Muscle layer of colon (tissue), 2 donors: ENCODE measurements around the gene DDX54.
"Not testable (repeated sequence)": the region's sequence is repeated elsewhere in the genome, so short reads cannot be mapped to it uniquely, and the experiment has no call there.

Experiments used
- H3K27ac ChIP-seq: one replicate; pipeline ENCODE4 v1.7.0; 2013; ENCODE audit warnings: low read depth, mild to moderate bottlenecking, low read length, moderate library complexity
- H3K27me3 ChIP-seq, 2 donors: one replicate each; pipeline ENCODE4 v1.7.0; 2013; ENCODE audit warnings: low read length in 2 of 2, mild to moderate bottlenecking in 2 of 2; ENCODE audit not compliant: insufficient read depth in 2 of 2, control insufficient read depth in 1 of 2
- H3K36me3 ChIP-seq: one replicate; pipeline ENCODE4 v1.7.0; 2013; ENCODE audit warnings: mild to moderate bottlenecking, low read length; ENCODE audit not compliant: insufficient read depth
- H3K4me1 ChIP-seq: one replicate; pipeline ENCODE4 v1.7.0; 2013; ENCODE audit warnings: mild to moderate bottlenecking, low read length; ENCODE audit not compliant: insufficient read depth
- H3K4me3 ChIP-seq, 2 donors: one replicate each; pipeline ENCODE4 v1.7.0; 2013; ENCODE audit warnings: low read length in 2 of 2, low read depth in 1 of 2, mild to moderate bottlenecking in 1 of 2, moderate library complexity in 1 of 2
- H3K9ac ChIP-seq: one replicate; pipeline ENCODE4 v1.7.0; 2013; ENCODE audit warnings: low read length
- H3K9me3 ChIP-seq: one replicate; pipeline ENCODE4 v1.7.0; 2013; ENCODE audit warnings: mild to moderate bottlenecking, low read length
- donor health status: abdominal sarcoma.
- donor health status: Adenocarcinoma of cecum.

Gene DDX54

DNA sequence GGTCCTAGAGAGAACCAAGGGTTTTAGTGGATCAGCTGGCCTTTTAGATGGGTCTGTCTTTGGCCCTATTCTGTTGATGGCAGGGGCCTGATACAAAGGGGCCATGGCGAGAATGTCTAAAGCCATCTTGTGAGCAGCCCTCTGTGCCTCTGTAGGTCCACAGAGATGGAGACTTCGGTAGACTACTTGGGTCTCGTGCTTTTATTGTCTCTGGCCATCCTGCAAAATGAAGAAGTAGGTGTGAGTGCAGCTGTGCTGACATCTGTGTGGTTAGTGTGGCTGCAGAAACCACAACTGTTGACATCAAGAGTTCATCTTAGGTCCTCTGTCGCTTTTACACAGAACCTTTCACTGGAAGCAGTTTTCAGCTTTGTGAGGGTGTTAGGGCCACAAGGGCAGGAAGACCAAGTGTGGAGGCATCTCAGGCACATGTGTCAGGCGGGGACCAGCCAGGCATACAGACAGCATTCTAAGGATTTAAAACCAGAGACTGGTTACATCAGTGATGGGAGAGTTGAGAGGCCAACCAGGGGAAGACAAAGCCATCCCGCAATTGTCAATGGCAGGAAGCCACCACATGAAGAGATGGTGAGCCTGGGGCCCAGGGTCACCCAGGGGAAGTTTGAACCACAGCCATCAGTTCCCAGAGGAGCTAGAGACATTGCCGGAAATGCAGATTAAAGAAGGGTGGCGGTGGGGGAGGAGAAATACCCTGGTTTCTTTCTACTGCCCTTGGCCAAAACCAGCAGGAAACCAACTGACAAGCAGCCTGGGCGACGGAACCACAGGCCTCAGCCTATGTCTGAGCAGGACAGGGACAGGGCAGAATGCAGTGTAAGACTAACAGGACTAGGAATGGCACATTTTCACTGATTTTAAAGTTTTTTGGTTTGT is 23.0 kb upstream of the DDX54 start:
- Histone ChIP-seq H3K27me3 (no peaks in the 10 kb centered on the region), H3K9ac (no peak overlapping the region), H3K36me3 (no peaks in the 10 kb centered on the region), H3K4me3 (no peak overlapping the region), H3K9me3 (no peaks in the 10 kb centered on the region), H3K4me1 (no peaks in the 10 kb centered on the region), H3K27ac (no peak overlapping the region)

GRCh38 chr12:113207613-113208040 is 22.3 kb upstream of the DDX54 start:
- no peak overlapping the region for H3K27ac ChIP-seq
- no peaks in the 10 kb centered on the region for H3K9me3 ChIP-seq
- H3K27me3 ChIP-seq, result no peaks in the 10 kb centered on the region
- no peak overlapping the region for H3K4me3 ChIP-seq
- no peak overlapping the region for H3K9ac ChIP-seq
- H3K4me1 ChIP-seq, result no peaks in the 10 kb centered on the region
- no peaks in the 10 kb centered on the region for H3K36me3 ChIP-seq

DNA sequence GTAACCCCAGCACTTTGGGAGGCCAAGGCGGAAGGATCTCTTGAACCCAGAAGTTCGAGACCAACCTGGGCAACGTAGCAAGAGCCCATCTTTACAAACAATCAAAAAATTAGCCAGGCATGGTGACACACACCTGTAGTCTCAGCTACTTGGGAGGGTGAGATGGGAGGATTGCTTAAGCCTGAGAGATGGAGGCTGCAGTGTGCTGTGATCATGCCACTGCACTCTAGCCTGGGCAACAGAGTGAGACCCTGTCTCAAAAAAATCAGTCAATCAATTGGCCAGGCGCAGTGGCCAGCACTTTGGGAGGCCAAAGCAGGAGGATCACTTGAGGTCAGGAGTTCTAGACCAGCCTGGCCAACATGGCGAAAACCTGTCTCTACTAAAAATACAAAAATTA is 21.5 kb upstream of the DDX54 start:
- H3K27ac ChIP-seq, H3K27me3 ChIP-seq, H3K4me1 ChIP-seq, H3K9ac ChIP-seq, H3K9me3 ChIP-seq, H3K4me3 ChIP-seq, H3K36me3 ChIP-seq: not testable (repeated sequence)

DNA sequence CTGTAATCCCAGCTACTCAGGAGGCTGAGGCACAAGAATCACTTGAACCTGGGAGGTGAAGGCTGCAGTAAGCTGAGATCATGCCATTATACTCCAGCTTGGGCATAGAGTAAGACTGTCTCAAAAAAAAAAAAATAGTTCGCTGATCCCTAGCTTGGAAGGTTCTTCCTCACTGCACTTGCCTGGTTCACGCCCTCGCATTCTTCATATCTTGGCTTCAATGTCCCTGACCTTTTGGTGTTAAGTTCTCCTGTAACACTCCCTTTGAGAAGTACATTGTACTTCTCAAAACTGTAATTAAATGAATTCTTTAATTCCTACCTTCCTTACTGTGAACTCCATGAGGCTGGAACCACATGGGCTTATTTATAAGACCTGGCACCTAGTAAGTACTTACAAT is 19.5 kb upstream of the DDX54 start:
- Histone ChIP-seq H3K27ac (no peak overlapping the region), H3K36me3 (no peaks in the 10 kb centered on the region), H3K27me3 (no peaks in the 10 kb centered on the region), H3K9me3 (no peaks in the 10 kb centered on the region), H3K9ac (no peak overlapping the region), H3K4me3 (no peak overlapping the region), H3K4me1 (no peaks in the 10 kb centered on the region)

DNA sequence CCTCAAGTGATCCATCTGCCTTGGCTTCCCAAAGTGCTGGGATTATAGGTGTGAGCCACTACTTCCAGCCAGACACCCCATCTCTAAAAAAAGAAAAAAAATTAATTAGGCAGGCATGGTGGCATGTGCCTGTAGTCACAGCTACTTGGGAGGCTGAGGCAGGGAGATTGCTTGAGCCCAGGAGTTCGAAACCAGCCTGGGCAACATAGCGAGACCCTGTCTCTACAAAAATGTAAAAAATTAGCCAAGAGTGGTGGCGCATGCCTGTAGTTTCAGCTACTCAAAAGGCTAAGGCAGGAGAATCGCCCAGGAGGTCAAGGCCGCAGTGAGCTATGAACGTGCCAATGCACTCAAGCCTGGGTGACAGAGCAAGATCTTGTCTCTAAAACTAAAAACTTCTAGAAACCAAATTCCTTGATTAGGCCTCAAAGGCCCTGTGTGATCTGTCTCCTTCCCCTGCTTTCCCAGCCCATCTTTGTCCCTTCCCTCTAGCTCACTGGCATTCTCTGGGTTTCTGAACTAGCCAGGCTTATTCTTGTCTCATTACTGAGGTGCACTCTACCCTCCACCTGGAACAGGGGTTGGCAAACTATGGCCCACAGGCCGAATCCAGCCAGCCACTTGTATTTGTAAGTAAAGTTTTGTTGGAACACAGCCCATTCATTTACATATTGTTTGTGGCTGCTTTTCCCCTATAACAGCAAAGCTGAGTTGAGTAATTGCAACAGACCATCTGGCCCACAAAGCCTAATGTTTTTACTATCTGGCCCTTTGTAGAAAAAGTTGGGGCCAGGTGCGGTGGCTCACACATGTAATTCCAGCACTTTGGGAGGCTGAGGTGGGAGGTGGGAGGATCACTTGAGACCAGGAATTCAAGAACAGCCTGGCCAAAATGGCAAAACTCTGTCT is 18.8 kb upstream of the DDX54 start:
- Histone ChIP-seq H3K36me3 (no peaks in the 10 kb centered on the region), H3K4me3 (no peak overlapping the region), H3K27ac (no peak overlapping the region), H3K27me3 (no peaks in the 10 kb centered on the region), H3K9me3 (no peaks in the 10 kb centered on the region), H3K4me1 (no peaks in the 10 kb centered on the region), H3K9ac (no peak overlapping the region)

GRCh38 chr12:113202300-113203075 is 17.2 kb upstream of the DDX54 start:
- no peak overlapping the region for H3K27ac ChIP-seq
- no peaks in the 10 kb centered on the region for H3K27me3 ChIP-seq
- H3K4me1 ChIP-seq, result no peaks in the 10 kb centered on the region
- no peak overlapping the region for H3K4me3 ChIP-seq
- no peaks in the 10 kb centered on the region for H3K36me3 ChIP-seq
- H3K9ac ChIP-seq, result no peak overlapping the region
- no peaks in the 10 kb centered on the region for H3K9me3 ChIP-seq

- Histone ChIP-seq H3K9me3 (no peaks in the 10 kb centered on the region), H3K4me1 (no peaks in the 10 kb centered on the region), H3K9ac (no peak overlapping the region), H3K4me3 (no peak overlapping the region), H3K27ac (no peak overlapping the region), H3K36me3 (no peaks in the 10 kb centered on the region), H3K27me3 (no peaks in the 10 kb centered on the region)
Observed at GRCh38 chr12:113201187-113202177, 16.2 kb upstream of the DDX54 start.

DNA sequence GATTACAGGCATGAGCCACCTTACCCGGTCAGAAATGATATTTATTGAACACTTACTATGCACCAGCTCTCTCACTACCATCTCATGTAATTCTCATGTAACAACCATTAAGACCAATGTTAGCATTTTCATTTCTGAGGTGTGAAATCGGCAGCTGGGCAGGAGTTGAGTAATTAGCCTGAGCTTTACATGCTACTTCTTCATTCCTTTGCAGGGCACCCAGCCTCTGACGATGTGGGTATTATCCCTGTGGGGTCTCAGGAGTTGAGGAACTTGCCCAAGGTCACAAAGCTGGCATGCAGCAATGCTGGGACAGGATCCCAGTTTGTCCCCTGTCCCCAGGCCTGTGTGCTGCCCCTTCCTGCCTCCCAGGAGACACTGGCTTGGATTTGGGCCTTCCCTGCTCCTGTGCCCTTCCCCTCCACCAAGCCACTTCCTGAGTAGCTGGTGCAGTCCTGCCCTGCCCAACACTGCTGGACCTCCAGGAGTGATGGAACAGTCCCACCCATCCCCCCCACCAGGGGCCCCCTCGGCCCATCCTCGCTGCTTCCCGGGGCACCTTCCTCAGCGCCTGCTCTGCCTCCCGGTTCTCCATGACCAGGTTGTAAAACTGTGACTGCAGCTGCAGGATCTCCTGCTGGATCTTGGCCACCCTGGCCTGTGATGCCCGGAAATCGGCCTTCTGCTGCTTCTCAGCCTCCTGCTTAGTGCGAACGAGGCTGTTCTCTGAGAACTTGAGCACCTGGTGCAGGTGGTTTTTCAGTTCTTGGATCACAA is 14.9 kb upstream of the DDX54 start:
- H3K27ac ChIP-seq, result no peak overlapping the region
- no peaks in the 10 kb centered on the region for H3K36me3 ChIP-seq
- no peak overlapping the region for H3K4me3 ChIP-seq
- no peaks in the 10 kb centered on the region for H3K9me3 ChIP-seq
- H3K9ac ChIP-seq, result no peak overlapping the region
- H3K27me3 ChIP-seq, result no peaks in the 10 kb centered on the region
- no peaks in the 10 kb centered on the region for H3K4me1 ChIP-seq

GRCh38 chr12:113198296-113198695 is 13.0 kb upstream of the DDX54 start:
- Histone ChIP-seq H3K9me3 (no peaks in the 10 kb centered on the region), H3K27ac (no peak overlapping the region), H3K36me3 (no peaks in the 10 kb centered on the region), H3K9ac (no peak overlapping the region), H3K4me1 (peaks cover 8% of the 10 kb centered on the region), H3K4me3 (no peak overlapping the region), H3K27me3 (no peaks in the 10 kb centered on the region)

GRCh38 chr12:113197518-113198077 is 12.3 kb upstream of the DDX54 start:
- no peak overlapping the region for H3K27ac ChIP-seq
- no peaks in the 10 kb centered on the region for H3K36me3 ChIP-seq
- H3K27me3 ChIP-seq, result no peaks in the 10 kb centered on the region
- H3K9ac ChIP-seq, result no peak overlapping the region
- H3K4me3 ChIP-seq, result no peak overlapping the region
- peaks cover 8% of the 10 kb centered on the region for H3K4me1 ChIP-seq
- H3K9me3 ChIP-seq, result no peaks in the 10 kb centered on the region
